ENCODE results near the gene ARHGAP40.

ARHGAP40 gene

DNA sequence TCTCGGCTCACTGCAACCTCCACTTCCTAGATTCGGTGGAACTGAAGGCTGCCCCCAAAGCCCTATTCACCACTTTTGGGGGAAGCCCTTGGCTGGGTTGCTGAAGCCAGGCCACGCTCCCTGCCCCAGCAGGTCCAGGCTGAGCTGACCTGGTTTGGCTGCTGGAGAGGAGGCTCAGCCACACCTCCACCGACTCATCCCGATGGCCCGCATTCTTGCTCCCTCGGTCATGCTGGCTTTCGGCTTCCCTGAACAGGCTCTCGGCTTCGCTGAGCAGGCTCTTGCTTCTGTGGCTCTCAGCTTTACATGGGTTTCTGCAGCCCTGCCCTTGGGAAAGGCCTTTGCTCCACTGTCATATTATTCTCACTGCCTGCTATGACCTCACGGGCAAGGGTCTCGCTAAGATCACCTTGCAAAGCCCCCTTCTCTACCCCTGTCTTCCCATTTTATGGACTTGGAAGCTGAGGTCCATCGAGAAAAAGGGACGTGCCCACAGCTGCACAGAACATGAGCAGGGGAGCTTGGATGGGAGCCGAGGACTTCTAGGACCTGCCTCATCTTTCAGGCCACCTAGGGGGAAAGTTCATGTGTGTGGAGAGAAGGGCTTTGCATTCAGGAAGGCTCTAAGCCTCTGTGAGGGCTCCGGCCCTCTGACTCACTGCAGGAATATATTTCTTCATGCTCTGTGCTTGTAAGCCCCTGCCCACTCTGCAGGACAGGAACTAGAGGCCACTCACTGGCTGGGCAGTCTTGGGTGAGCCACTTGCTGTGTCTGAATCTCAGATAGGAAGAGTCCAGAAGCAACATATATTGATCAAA, 15.6 kb downstream of the ARHGAP40 start:
- no peak for DNase-seq (ENCODE audit: low read depth in 2 of 2)

DNA sequence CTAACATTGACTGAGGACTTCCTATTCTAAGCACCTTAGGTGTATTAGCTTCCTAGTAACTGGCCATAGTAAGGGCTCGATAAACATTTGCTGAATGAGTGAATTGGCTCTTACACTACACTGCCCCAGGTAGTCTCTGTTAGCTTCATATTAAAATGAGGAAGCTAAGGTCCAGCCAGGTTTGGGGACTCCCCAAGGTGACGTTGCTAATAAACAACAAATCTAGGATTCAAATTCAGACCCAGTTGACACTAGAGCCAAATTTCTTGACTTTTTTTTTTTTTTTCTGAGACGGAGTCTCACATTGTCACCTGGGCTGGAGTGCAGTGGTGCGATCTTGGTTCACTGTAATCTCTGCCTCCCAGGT, 16.2 kb downstream of the ARHGAP40 start:
- DNase-seq (ENCODE audit: low read depth in 2 of 2): no peak

DNA sequence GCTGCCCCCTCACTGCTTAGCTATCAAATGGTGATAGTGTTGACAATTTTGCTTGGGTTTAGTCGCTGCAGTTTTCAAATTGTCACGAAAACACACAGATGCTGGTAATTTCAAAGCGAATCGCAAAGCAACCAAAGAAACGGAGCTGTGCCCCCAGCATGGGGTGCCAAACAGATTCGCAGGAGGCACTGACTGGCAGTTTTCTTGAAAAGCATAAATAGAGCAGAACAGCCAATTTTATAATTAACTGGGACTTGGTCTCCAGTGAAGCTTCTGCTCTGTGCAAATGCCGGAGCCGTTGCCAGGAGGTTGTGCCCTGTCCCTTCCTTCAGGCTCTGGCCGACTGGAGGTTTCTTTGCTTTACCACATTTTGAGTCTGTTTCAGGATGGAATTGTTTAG, 18.8 kb downstream of the ARHGAP40 start:
- DNase-seq (ENCODE audit: low read depth in 2 of 2): no peak

DNA sequence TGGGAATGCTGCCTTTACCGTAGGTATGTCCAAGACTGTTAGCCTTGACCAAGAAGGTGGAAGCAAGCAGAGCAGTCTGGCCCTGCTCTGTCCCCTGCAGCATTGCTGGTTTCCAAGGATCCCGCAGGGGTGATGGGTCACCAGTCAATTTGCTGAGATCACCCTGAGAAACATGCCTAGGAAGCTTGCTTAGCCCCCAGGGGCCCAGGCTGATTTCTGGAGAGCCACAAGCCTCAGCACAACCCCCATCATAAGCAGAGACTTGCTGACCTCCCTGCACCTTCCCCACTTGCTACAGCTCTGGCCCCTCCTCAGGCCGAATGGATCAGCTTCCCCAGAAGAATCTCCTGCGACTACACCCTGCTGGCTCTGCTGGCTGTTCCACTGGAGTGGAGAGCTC, 21.5 kb downstream of the ARHGAP40 start:
- no peak for DNase-seq (ENCODE audit: low read depth in 2 of 2)

DNA sequence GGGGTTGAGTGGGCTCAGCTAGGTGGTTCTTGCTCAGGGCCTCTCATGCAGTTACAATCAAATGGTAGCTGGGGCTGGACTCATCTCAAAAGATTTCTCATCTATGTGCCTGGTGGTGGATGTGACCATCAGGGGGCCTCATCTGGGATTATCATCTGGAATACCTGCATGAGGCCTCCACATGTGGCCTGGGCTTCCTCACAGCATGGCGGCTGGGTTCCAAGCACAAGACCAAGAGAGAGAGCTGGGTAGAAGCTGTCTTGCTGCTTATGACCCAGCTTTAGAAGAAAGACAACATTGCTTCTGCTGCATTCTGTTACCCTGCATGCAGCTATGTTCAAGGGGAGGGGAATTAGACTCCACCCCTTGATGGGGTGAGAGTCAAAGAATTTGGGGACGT, 22.5 kb downstream of the ARHGAP40 start:
- DNase-seq (ENCODE audit: low read depth in 2 of 2): no peak

DNA sequence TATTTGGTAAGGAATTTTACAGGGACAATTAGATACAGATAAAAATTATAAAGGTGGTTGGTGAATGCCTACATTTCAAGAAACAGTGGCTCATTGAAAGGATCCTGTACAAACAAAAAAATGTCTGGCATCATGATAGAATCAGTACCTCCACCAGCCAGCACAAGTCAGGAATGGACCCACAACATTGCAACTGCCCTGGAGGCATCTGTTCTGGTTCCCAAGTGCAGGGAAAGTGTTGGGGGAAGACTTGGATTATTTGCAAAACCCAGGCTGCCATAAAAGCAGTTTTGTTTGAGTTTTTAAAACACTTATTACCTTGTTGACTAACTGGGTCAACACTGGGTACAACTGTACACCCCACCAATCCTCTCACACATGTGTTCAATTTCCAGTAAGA, 24.3 kb downstream of the ARHGAP40 start:
- DNase-seq (ENCODE audit: low read depth in 2 of 2): no peak

DNA sequence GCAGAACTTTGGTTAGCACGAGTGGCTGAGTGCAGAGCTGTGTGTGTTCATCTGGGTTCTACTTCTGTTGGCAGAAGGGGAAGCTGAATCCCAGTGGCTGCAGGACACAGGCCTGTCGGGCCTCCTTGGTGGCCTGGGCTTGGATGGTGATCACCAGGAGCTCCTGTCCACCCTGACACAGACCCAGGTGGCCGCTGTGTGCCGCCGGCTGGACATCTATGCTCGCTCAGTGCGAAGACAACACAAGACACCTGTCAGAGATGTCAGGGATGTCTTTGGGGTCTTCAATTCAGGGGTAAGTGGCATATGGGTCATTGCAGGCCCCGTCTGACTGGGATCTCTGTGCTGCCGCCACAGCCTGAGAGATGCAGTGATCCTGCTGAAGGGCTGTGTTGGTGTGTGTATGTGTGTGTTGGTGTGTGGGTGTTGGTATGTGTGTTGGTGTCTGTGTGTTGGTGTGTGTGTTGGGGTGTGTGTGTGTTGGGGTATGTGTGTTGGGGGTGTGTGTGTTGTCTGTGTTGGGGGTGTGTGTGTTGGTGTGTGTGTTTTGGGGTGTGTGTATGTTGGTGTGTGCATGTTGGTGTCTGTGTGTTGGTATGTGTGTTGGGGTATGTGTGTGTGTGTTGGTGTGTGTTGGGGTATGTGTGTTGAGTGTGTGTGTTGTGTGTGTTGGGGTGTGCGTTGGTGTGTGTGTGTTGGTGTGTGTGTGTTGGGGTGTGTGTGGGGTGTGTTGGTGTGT, 25.5 kb downstream of the ARHGAP40 start:
- no peak for DNase-seq (ENCODE audit: low read depth in 2 of 2)

DNA sequence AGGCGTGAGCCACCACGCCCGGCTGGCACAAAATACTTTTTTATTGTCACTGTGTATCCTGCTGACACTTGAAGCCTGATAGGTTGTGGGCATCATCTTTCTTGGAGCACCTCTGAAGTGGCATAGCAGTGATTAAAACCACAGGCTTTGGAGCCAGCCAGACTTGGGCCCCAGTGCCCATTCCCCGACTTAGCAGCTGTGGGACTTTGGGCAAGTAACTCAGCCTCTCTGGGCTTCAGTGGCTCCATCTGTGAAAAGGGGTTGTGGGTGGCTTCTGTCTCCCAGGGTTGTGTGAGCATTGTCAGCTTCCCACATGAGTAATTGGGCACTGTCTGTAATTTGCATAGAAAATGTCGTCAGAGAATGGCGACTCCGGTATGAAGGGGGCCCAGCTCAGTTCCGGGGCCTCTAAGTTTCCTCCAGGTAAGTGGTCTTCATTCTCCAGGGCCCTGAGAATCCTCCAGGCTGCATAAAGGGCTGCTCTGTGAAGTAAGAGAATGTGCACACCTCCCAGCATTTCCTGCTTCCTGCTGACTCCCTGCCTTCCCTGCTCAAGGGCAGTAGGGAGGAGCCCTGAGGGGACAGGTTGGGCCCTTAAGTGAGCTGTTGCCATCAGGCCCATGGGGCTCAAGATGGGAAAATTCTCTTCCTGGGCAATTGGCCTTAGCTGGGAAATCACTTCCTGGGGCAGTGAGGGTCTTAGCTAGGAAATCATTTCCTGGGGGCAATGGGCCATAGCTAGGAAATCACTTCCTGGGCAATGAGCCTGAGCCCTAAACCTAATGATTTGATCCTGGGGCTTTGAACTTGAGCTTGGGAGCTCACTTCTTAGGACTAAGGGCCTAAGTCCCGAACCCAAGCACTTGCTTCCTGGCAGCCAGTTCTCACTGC, 27.2 kb downstream of the ARHGAP40 start:
- DNase-seq (ENCODE audit: low read depth in 2 of 2): no peak

DNA sequence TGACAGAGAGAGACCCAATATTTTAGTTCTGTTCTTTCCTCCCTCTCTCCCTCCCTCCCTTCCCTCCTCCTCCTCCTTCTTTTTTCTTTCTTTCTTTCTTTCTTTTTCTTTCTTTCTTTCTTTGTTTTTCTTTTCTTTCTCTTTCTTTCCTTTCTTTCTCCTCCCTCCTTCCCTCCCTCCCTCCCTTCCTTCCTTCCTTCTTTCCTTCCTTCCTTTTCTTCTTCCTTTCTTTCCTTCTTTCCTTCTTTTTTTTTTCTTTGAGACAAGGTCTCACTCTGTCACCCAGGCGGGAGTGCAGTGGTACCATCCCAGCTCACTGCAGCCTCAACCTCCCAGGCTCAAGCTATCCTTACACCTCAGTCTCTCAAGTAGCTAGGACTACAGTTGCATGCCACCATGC, 28.4 kb downstream of the ARHGAP40 start:
- no peak for DNase-seq (ENCODE audit: low read depth in 2 of 2)

DNA sequence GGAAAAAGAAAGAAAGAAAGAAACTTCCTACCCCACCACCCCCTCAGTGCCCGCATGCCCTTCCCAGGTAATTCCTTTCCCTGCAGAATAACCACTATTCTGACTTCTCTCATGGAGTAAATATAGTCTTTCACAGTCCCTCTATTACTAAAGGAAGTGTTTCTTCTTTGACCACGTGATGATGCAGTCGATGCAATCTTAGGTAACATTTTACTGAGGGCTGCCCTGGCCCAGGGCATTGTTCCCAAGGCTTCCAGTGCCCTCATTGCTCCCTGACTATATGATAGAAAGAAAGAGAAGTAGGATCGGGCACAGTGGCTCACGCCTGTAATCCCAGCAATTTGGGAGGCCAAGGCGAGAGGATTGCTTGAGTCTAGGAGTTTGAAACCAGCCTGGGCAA, 29.1 kb downstream of the ARHGAP40 start:
- DNase-seq (ENCODE audit: low read depth in 2 of 2): no peak

DNA sequence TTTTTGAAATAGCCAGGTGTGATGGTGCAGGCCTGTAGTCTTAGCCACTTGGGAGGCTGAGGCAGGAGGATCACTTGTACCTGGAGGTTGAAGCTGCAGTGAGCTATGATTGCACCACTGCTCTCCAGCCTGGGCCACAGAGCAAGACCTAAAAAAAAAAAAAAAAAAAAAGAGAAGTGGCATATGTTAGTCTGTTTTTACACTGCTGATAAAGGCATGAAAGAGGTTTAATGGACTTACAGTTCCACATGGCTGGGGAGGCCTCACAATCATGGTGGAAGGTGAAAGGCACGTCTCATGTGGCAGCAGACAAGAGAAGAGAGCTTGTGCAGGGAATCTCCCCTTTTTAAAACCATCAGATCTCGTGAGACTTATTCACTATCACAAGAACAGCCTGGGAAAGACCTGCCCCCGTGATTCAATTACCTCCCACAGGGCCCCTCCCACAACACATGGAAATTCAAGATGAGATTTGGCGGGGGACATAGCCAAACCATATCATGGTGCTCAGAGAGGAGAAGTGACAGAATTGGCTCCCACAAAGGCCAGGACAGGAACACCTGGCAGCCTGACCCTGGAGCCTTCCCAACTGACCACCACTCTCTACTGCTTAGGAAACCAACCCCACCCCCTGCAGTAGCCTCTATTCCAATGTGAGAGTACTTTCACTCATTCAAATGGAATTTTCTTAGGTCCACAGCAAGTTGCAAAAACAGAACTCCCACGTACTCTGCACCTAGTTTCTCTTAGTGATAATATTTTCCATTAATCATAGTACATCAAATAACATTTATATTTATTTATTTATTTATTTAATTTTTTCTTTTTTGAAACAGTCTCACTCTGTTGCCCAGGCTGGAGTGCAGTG, 29.8 kb downstream of the ARHGAP40 start:
- DNase-seq (ENCODE audit: low read depth in 2 of 2): no peak

DNA sequence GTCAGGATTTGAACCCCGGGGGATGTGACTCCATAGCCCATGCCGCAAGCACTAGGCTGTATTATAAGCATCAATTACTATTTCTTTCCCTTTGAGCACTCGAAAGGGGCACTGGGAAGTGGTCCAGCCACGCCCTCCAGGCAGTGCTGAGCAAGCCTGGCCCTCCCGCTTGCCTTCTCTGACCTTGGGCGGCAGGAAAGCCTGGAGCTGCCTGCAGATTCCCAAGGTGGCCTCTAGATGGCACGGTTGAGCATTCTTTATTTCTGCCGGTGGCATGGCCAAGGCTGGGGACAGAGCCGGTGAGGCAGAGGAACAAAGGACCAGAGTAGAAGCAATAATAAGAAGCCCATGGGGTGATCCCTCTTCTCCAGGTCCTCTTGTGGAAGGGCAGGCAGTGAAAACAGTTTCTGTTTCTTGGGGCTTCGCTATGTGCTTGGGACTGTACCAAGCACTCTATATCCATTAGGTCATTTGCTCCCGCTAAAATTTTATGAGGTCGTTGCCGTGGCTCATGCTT, 32.0 kb downstream of the ARHGAP40 start:
- DNase-seq (ENCODE audit: low read depth in 2 of 2): peak; percentile 28 to 56

DNA sequence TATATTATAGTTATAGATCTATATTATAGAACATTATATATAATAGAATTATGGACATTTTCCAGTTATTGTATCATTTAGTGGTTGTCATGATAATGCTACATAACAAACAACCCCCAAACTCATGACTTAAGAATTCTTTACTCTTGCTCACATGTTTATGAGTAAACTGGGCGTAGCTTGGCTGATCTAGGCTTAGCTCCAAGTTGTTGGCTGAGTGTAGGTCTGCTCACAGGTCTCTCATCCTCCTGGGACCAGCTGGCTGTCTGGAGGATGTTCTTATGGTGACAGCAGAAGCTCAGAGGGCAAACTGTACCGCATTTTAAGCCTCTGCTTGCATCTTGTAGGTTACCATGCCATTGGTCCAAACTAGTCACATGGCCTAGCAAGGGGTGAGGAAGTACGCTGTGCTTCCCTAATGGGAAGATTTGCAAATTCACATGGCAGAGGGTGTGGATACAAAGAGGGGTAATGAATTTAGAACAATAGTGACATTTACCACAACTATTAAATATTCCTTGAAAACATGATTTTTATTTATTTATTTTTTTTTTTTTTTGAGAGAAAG, 34.2 kb downstream of the ARHGAP40 start:
- DNase-seq (ENCODE audit: low read depth in 2 of 2): no peak

DNA sequence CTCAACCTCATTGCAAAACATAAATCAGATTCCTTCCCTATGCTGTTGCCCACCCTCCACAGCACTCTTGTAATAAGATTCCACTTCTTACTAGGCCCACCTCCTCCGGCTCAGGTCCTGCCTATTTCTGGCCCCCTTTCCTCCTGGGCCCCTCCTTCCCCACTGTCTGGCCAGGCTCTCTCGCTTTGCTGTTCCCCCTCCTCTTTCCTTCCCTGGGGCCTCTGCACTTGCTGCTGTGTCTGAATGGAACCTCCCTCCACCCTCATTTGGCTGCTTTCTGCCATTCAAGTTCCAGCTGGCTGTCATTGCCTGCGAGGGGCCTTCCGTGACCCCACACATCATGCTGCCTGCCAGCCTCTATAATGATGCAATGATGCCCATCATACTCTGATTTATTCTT, 38.9 kb downstream of the ARHGAP40 start:
- DNase-seq (ENCODE audit: low read depth in 2 of 2): no peak

DNA sequence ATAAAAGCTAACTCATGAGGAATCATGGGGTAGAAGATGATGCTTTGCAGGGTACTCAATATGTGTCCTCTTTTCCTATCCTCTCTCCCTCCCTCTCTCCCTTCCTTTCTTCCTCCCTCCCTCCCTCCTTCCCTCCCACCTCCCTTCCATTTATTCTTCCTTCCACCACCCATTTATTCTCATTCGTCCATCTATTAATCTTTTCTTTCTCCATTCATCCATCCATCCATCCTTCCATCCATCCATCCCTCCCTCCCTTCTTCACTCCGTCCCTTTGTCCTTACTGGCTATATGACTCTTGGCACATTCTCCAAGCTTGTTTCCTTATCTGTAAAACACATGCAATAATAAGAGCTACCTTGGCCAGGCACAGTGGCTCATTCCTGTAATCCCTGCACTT, 40.9 kb downstream of the ARHGAP40 start:
- DNase-seq (ENCODE audit: low read depth in 2 of 2): no peak

DNA sequence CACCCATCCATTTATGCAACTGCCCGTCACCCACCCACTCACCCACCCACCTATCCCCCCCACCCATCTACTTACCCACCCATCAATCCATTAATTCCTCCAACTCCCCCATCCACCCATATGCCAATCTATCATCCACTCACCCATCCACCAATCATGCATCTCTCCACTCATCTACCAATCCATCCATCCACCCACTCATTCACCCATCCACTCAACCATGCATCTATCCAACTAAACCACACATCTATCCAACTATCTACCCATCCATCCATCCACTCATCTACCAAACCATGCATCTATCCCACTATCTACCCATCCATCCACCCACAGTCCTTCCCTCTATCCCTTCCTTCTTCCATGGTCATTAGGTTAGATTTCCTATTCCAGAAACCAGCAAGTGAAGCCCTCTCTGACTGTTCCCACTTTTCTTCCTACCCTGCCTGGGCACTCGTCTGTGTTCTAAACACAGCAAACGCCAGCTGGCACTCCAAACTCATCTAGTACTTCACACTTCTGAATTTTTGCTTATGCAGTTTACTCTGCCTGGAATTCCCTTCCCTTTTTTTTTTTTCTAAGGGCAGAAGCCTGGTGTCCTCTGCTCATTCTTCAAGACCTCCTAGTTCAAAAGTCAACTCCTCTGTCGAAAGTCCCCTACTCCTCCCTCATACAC, 43.1 kb downstream of the ARHGAP40 start:
- no peak for DNase-seq (ENCODE audit: low read depth in 2 of 2)

DNA sequence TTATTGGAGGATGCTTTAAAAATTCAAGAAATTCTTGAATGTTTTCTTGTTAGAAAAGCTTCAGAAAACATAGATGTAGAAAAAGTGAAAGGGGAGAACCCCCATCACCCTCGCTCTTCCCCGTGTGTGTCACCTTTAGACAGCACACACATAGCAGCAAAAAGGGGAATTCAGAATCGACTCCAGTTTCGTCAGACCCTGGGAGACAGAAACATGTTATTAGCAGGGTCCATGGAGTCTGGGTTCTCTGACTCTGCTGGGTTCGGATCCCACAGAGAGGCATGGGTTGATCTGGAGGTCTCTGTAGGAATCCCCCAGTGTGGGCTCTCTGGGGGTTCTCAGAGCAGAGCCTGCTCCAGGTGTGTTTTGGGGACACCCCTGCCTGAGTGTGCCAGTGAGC, 43.7 kb downstream of the ARHGAP40 start:
- no peak for DNase-seq (ENCODE audit: low read depth in 2 of 2)

DNA sequence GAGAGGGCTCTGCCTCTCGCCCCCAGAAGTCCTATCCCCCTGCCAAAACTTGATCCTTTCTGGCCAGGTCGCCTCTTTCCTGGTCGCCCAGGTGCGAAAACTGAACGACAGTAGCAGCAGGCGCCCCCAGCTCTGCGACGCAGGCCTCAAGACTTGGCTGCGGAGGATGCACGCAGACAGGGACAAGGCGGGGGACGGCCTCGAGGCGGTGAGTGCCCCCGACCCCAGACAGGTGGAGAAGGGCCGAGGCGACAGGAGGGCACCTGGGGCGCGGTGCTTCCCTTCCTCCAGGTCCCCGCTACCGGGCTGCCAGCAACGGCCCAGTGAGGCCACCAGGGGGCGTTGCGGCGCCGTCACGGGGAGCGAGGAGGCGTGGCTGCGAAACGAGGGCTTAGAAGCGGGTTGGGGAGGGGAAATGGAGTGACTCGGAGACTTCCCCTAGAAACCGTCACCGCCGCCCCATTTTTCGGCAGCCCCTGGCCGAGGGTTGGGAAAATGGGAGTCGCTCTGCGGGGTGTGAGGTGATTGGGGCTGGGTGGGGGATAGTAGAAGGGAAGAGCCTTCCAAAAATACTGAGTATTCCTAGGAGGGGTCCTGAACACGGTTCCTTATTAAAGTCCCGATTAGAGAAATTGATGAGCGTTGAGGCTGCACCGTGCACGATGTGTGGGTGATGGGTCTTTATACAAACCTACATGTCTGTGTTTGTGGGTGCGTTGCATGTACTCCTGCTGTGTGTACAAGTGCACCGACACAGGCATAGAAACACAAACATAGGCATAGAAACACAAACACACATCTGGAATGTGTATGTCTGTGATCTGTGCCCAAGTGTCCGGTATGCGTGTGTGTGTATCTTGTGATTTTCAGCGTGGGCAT, 44.6 kb downstream of the ARHGAP40 start:
- DNase-seq (ENCODE audit: low read depth in 2 of 2): peak; percentile 80 to 81

DNA sequence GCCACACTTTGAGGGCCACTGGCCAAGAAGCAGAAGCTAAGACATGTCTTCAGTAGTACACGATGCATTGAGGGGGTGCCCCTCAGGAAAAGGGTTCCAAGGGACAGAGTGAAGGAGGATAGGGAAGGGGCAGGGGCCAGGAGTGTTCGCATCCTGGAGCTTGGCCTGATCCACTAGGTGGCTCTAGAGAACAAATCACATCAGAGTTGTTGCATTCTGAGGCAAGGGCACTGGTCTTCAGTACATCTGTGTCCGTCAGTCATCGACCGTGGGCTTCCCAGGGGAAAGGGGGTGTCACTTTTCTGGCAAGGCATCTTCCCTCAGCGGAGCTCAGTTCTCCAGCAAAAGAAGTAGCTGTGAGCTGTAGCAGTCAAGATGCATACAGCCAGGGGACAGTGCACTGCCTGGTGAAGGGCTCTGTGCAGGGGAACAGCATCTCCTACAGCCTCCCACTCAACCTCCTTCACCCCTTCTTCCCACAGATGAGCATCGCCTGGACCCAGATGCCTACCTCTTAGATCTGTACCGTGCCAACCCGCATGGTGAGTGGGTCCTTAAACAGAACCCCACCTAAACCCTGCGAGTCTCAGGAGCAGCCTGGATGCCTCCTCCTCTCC, 47.8 kb downstream of the ARHGAP40 start:
- no peak for DNase-seq (ENCODE audit: low read depth in 2 of 2)
